Measurements from ENCODE around the gene LRRN4. TPM values are rescaled to one million over a fixed set of nuclear protein-coding genes. Genes with fewer than 3 reads are reported as not detected.

LRRN4 gene
- total RNA-seq, 1 experiment from 2014 or later, result 0.72 TPM

- Histone ChIP-seq H4K20me1 (ENCODE audit: insufficient read depth) (peaks cover 9% of the 10 kb centered on the region; the same call in 1 of the 2 replicates), H3K79me2 (ENCODE audit: low read depth) (no peaks in the 10 kb centered on the region; the same call in 1 of the 2 replicates), H3K27ac (no peak overlapping the region), H3K9me3 (ENCODE audit: insufficient read depth, low read depth) (no peaks in the 10 kb centered on the region), H3K9me2 (ENCODE audit: insufficient read depth) (no peaks in the 10 kb centered on the region), H3K36me3 (ENCODE audit: low read depth) (peaks cover 9% of the 10 kb centered on the region), H2AFZ (no peak overlapping the region), H3F3A (ENCODE audit: insufficient read depth, low read depth) (no peaks in the 10 kb centered on the region), H3K4me3 (no peak overlapping the region), H3K4me2 (no peak overlapping the region), H3K27me3 (ENCODE audit: insufficient read depth, low read depth) (no peaks in the 10 kb centered on the region), H3K4me1 (replicated peaks; ENCODE audit: insufficient read depth) (no peaks in the 10 kb centered on the region)
- intact Hi-C loops (cut with micrococcal nuclease; ENCODE audit: unreplicated experiment), result no loop called here
- CTCF ChIA-PET, result no interaction called here
- DNase-seq, result no peak
- POLR2A ChIA-PET (ENCODE audit: unreplicated experiment), result no interaction called here
- TF ChIP-seq EZH2 (IDR thresholded peaks at IDR 0.05; ENCODE audit: low read depth), result no peak
- no peak for TF ChIP-seq CTCF (conservative IDR thresholded peaks at IDR 0.05)
- BruUV-seq (replicated peaks), result no TSS peak
These were observed 23.3 kb downstream of the LRRN4 start for GRCh38 chr20:6030453-6031080.

GRCh38 chr20:6029538-6029937 is 24.3 kb downstream of the LRRN4 start:
- Histone ChIP-seq H4K20me1 (ENCODE audit: insufficient read depth) (peaks cover 9% of the 10 kb centered on the region; the same call in 1 of the 2 replicates), H3K9me2 (ENCODE audit: insufficient read depth) (no peaks in the 10 kb centered on the region), H3K27ac (no peak overlapping the region), H3K36me3 (ENCODE audit: low read depth) (peaks cover 15% of the 10 kb centered on the region), H3K4me3 (no peak overlapping the region), H2AFZ (no peak overlapping the region), H3F3A (ENCODE audit: insufficient read depth, low read depth) (no peaks in the 10 kb centered on the region), H3K27me3 (ENCODE audit: insufficient read depth, low read depth) (no peaks in the 10 kb centered on the region), H3K4me2 (no peak overlapping the region), H3K79me2 (ENCODE audit: low read depth) (peaks cover 4% of the 10 kb centered on the region; the same call in 1 of the 2 replicates), H3K4me1 (replicated peaks; ENCODE audit: insufficient read depth) (no peaks in the 10 kb centered on the region), H3K9me3 (ENCODE audit: insufficient read depth, low read depth) (0 out of 2 replicates have a peak, but pooled peaks cover 3% of the 10 kb centered on the region)
- DNase-seq, result no peak
- intact Hi-C loops (cut with micrococcal nuclease; ENCODE audit: unreplicated experiment), result no loop called here
- POLR2A ChIA-PET (ENCODE audit: unreplicated experiment), result no interaction called here
- no peak for TF ChIP-seq EZH2 (IDR thresholded peaks at IDR 0.05; ENCODE audit: low read depth)
- TF ChIP-seq CTCF (conservative IDR thresholded peaks at IDR 0.05), result no peak
- no TSS peak for BruUV-seq (replicated peaks)
- CTCF ChIA-PET, result no interaction called here

- Histone ChIP-seq H3K4me3 (no peak overlapping the region), H3K36me3 (ENCODE audit: low read depth) (peaks cover 18% of the 10 kb centered on the region), H3K4me1 (replicated peaks; ENCODE audit: insufficient read depth) (no peaks in the 10 kb centered on the region), H2AFZ (no peak overlapping the region), H3K27ac (no peak overlapping the region), H3K79me2 (ENCODE audit: low read depth) (peaks cover 11% of the 10 kb centered on the region; the same call in 1 of the 2 replicates), H3K4me2 (no peak overlapping the region), H3K9me3 (ENCODE audit: insufficient read depth, low read depth) (0 out of 2 replicates have a peak, but pooled peaks cover 4% of the 10 kb centered on the region), H3K27me3 (ENCODE audit: insufficient read depth, low read depth) (no peaks in the 10 kb centered on the region), H3F3A (ENCODE audit: insufficient read depth, low read depth) (no peaks in the 10 kb centered on the region), H4K20me1 (ENCODE audit: insufficient read depth) (peaks cover 9% of the 10 kb centered on the region; the same call in 1 of the 2 replicates), H3K9me2 (ENCODE audit: insufficient read depth) (no peaks in the 10 kb centered on the region)
- no peak for TF ChIP-seq EZH2 (IDR thresholded peaks at IDR 0.05; ENCODE audit: low read depth)
- TF ChIP-seq CTCF (conservative IDR thresholded peaks at IDR 0.05), result no peak
- intact Hi-C loops (cut with micrococcal nuclease; ENCODE audit: unreplicated experiment), result no loop called here
- POLR2A ChIA-PET (ENCODE audit: unreplicated experiment), result no interaction called here
- no TSS peak for BruUV-seq (replicated peaks)
- DNase-seq, result no peak
- CTCF ChIA-PET, result no interaction called here
These were observed 25.0 kb downstream of the LRRN4 start for GRCh38 chr20:6028818-6029217.

Data from PC-9 (cell line).